ENCODE measurements around the gene MTMR6.

MTMR6 gene

GRCh38 chr13:25281193-25281934 lies 5.9 kb downstream of the MTMR6 start:
- FAIRE-seq = no peak
- no peak for DNase-seq (ENCODE audit: insufficient read length, low spot score)

GRCh38 chr13:25280396-25280795 lies 6.9 kb downstream of the MTMR6 start:
- no peak for FAIRE-seq
- DNase-seq (ENCODE audit: insufficient read length, low spot score) = no peak

GRCh38 chr13:25276748-25277147 lies 10.5 kb downstream of the MTMR6 start:
- no peak for DNase-seq (ENCODE audit: insufficient read length, low spot score)
- FAIRE-seq = no peak

- FAIRE-seq (no peak), DNase-seq (ENCODE audit: insufficient read length, low spot score) (no peak)
These were observed 18.7 kb downstream of the MTMR6 start for GRCh38 chr13:25268561-25268960.

GRCh38 chr13:25267715-25268114 lies 19.6 kb downstream of the MTMR6 start:
- FAIRE-seq = no peak

GRCh38 chr13:25266706-25267105 lies 20.6 kb downstream of the MTMR6 start:
- DNase-seq (ENCODE audit: insufficient read length, low spot score) = no peak
- no peak for FAIRE-seq

More at GRCh38 chr13:25267715-25268114, 19.6 kb downstream of the MTMR6 start:
- DNase-seq (ENCODE audit: insufficient read length, low spot score) = no peak

- DNase-seq (ENCODE audit: insufficient read length, low spot score) = no peak
- FAIRE-seq = no peak
These were observed 25.0 kb downstream of the MTMR6 start for GRCh38 chr13:25262261-25262660.

GRCh38 chr13:25253702-25254101 lies 33.6 kb downstream of the MTMR6 start:
- DNase-seq (ENCODE audit: insufficient read length, low spot score) (no peak), FAIRE-seq (no peak)

- no peak for DNase-seq (ENCODE audit: insufficient read length, low spot score)
- FAIRE-seq = no peak
These were observed 34.5 kb downstream of the MTMR6 start for GRCh38 chr13:25252752-25253151.

GRCh38 chr13:25252225-25252624 lies 35.1 kb downstream of the MTMR6 start:
- DNase-seq (ENCODE audit: insufficient read length, low spot score) = no peak
- FAIRE-seq = no peak

- no peak for FAIRE-seq
- no peak for DNase-seq (ENCODE audit: insufficient read length, low spot score)
These were observed 38.2 kb downstream of the MTMR6 start for GRCh38 chr13:25249001-25249543.

- FAIRE-seq = no peak
- no peak for DNase-seq (ENCODE audit: insufficient read length, low spot score)
These were observed 39.2 kb downstream of the MTMR6 start for GRCh38 chr13:25248071-25248470.

- no peak for DNase-seq (ENCODE audit: insufficient read length, low spot score)
- no peak for FAIRE-seq
These were observed 39.9 kb downstream of the MTMR6 start for GRCh38 chr13:25247360-25247759.

- DNase-seq (ENCODE audit: insufficient read length, low spot score) (no peak), FAIRE-seq (no peak)
These were observed 43.2 kb downstream of the MTMR6 start for GRCh38 chr13:25244123-25244522.

- DNase-seq (ENCODE audit: insufficient read length, low spot score) (no peak), FAIRE-seq (no peak)
These were observed 44.3 kb downstream of the MTMR6 start for GRCh38 chr13:25242956-25243355.

GRCh38 chr13:25241007-25241406 lies 46.3 kb downstream of the MTMR6 start:
- no peak for FAIRE-seq

GRCh38 chr13:25237083-25237482 lies 50.2 kb downstream of the MTMR6 start:
- FAIRE-seq (no peak), DNase-seq (ENCODE audit: insufficient read length, low spot score) (no peak)

More at GRCh38 chr13:25241007-25241406, 46.3 kb downstream of the MTMR6 start:
- DNase-seq (ENCODE audit: insufficient read length, low spot score) = no peak

- FAIRE-seq = no peak
- DNase-seq (ENCODE audit: insufficient read length, low spot score) = no peak
These were observed 53.4 kb downstream of the MTMR6 start for GRCh38 chr13:25233861-25234260.

- peak; percentile 22 for DNase-seq (ENCODE audit: insufficient read length, low spot score)
- no peak for FAIRE-seq
These were observed 54.3 kb downstream of the MTMR6 start for GRCh38 chr13:25232937-25233515.

- DNase-seq (ENCODE audit: insufficient read length, low spot score) = no peak
- no peak for FAIRE-seq
These were observed 55.8 kb downstream of the MTMR6 start for GRCh38 chr13:25231517-25231916.

- DNase-seq (ENCODE audit: insufficient read length, low spot score) (no peak), FAIRE-seq (no peak)
These were observed 59.6 kb downstream of the MTMR6 start for GRCh38 chr13:25227690-25228089.

- no peak for DNase-seq (ENCODE audit: insufficient read length, low spot score)
- FAIRE-seq = no peak
These were observed 61.3 kb downstream of the MTMR6 start for GRCh38 chr13:25225970-25226369.
